BLaER1 treated with 17β-estradiol and CSF1 and Interleukin-3, amounts not matched to agents 10 nM and 100 nM (cell line): ENCODE measurements around the gene UVRAG.
"Not testable (repeated sequence)": the region's sequence is repeated elsewhere in the genome, so short reads cannot be mapped to it uniquely, and the experiment has no call there.

Source experiments
- H3K27ac ChIP-seq, 11 experiments: shearing (Covaris generic); formaldehyde crosslinking; 2 replicates each; pipeline ENCODE4 v1.8.1; 2022
- H3K27me3 ChIP-seq, 11 experiments: shearing (Covaris generic); formaldehyde crosslinking; 2 replicates each; pipeline ENCODE4 v1.8.1; 2022
- H3K36me3 ChIP-seq, 11 experiments: shearing (Covaris generic); formaldehyde crosslinking; 2 replicates each; pipeline ENCODE4 v1.8.1; 2022
- H3K4me1 ChIP-seq, 10 experiments: shearing (Covaris generic); formaldehyde crosslinking; 2 replicates each; pipeline ENCODE4 v1.8.1; 2022
- H3K4me2 ChIP-seq, 11 experiments: shearing (Covaris generic); formaldehyde crosslinking; 2 replicates each; pipeline ENCODE4 v1.8.1; 2022
- H3K4me3 ChIP-seq, 10 experiments: shearing (Covaris generic); formaldehyde crosslinking; 2 replicates each; pipeline ENCODE4 v1.8.1; 2022
- H3K9ac ChIP-seq, 11 experiments: shearing (Covaris generic); formaldehyde crosslinking; 2 replicates each; pipeline ENCODE4 v1.8.1; 2022
- H3K9me3 ChIP-seq, 11 experiments: shearing (Covaris generic); formaldehyde crosslinking; replicated peaks in 1 of 11; 2 replicates each; pipeline ENCODE4 v1.8.1; 2022
- H4K20me1 ChIP-seq, 11 experiments: shearing (Covaris generic); formaldehyde crosslinking; 2 replicates each; pipeline ENCODE4 v1.8.1; 2022
- Cebpa-rat ChIP-seq, 11 experiments: shearing (Covaris generic); IDR thresholded peaks; 2 replicates each; pipeline ENCODE4 v1.8.1; 2022

Gene UVRAG

DNA sequence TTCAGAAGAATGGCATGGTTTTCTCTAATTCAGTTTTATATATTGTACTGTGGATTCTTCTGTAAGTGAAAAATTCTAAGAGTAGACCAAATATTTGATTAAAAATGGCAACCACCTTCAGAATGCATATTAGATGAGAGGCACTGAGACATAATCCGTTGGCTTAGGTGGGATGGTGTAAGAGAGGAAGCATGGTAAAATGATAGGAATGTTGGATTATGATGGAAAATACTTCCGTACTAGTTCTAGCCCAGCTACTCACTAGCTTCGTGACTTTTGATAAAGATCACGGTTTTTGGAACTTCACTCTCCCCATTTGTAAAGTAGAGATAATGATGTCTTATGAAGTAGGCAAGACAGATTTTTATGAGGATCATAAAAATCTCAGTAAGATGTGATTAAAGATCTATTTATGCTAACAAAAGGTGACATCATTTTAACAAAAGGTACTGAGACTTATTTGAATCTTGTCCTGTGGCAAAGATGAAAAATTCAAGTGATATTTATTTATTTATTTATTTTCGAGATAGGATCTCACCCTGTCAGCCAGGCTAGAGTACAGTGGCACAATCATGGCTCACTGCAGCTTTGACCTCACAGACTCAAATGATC is 37.5 kb downstream of the UVRAG start:
- TF ChIP-seq Cebpa-rat (IDR thresholded peaks at IDR 0.05), result no peak
- Histone ChIP-seq H3K4me2 (no peak overlapping the region), H4K20me1 (peaks cover 4 to 38% (median 16%) of the 10 kb centered on the region in 11 experiments; a peak in 10 of 22 replicates), H3K4me1 (peaks cover 0 to 20% (median 14%) of the 10 kb centered on the region in 10 experiments; a peak in 16 of 20 replicates), H3K36me3 (peaks cover 26 to 63% (median 44%) of the 10 kb centered on the region in 11 experiments), H3K9ac (no peak overlapping the region), H3K4me3 (no peak overlapping the region), H3K27ac (no peak overlapping the region), H3K27me3 (no peaks in the 10 kb centered on the region), H3K9me3 (peaks cover 0 to 11% (median 0%) of the 10 kb centered on the region in 11 experiments; a peak in 1 of 22 replicates)

DNA sequence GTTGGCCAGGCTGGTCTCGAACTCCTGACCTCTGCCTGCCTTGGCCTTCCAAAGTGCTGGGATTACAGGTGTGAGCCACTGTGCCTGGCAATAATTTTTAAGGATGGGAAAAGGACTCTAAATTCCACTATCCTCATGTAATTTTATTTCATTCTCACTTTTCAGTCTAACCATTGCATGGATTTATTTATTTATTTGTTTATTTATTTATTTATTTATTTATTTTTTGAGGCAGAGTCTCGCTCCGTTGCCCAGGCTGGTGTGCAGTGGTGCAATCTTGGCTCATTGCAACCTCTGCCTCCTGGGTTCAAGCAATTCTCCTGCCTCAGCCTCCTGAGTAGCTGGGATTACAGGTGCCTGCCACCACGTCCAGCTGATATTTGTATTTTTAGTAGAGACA is 38.6 kb downstream of the UVRAG start:
- H3K9me3 ChIP-seq, result peaks cover 0 to 11% (median 0%) of the 10 kb centered on the region in 11 experiments; a peak in 1 of 22 replicates
- peaks cover 7 to 31% (median 18%) of the 10 kb centered on the region in 10 experiments for H3K4me1 ChIP-seq
- not testable (repeated sequence) for H3K9ac ChIP-seq, H3K4me2 ChIP-seq, H3K27me3 ChIP-seq, H3K4me3 ChIP-seq, H3K27ac ChIP-seq
- peaks cover 26 to 64% (median 46%) of the 10 kb centered on the region in 11 experiments for H3K36me3 ChIP-seq
- peaks cover 4 to 43% (median 16%) of the 10 kb centered on the region in 11 experiments; a peak in 10 of 22 replicates for H4K20me1 ChIP-seq

DNA sequence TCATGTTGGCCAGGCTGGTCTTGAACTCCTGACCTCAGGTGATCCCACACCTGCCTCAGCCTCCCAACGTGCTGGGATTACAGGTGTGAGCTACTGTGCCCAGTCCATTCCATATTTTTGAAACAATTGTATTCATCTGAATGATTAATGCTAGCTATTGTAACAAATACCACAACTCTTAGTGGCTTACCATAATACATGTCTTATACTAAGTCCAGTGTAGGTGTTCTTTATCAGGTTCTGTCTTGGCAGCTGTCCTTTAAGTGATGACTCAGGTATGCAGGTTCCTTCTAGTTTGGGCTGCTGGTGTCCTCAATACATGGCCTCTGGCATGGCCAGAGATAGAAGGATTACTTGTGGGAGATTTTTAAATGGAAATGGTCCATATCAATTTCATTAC is 39.0 kb downstream of the UVRAG start:
- TF ChIP-seq Cebpa-rat (IDR thresholded peaks at IDR 0.05), result no peak
- no peaks in the 10 kb centered on the region for H3K27me3 ChIP-seq
- H3K36me3 ChIP-seq, result peaks cover 26 to 64% (median 46%) of the 10 kb centered on the region in 11 experiments
- H3K9ac ChIP-seq, result no peak overlapping the region
- no peak overlapping the region for H3K27ac ChIP-seq
- peaks cover 10 to 35% (median 21%) of the 10 kb centered on the region in 10 experiments for H3K4me1 ChIP-seq
- peaks cover 4 to 47% (median 16%) of the 10 kb centered on the region in 11 experiments; a peak in 10 of 22 replicates for H4K20me1 ChIP-seq
- H3K9me3 ChIP-seq, result peaks cover 0 to 8% (median 0%) of the 10 kb centered on the region in 11 experiments; a peak in 1 of 22 replicates
- no peak overlapping the region for H3K4me3 ChIP-seq
- no peak overlapping the region for H3K4me2 ChIP-seq

DNA sequence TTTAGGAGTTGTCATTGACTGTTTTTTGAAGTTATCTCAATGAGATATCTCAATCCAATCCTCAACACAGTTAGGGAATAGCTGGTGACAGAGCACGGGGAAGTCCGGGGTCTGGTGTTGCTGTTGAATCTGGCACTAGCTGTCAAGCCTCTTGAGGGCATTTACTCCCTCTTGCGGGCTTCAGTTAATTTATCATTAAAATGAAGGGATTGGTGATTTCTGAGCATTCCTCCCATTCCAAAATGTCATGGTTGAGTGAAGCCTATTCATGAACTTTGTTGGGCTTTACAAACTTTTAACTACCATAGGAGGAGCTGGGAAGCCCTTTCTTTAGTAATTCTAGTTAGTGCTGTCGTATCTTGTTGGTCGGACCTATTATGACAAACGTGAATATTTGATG is 40.2 kb downstream of the UVRAG start:
- Histone ChIP-seq H3K36me3 (peaks cover 26 to 70% (median 47%) of the 10 kb centered on the region in 11 experiments), H3K4me3 (no peak overlapping the region), H3K9me3 (no peaks in the 10 kb centered on the region), H3K4me1 (peaks cover 7 to 33% (median 14%) of the 10 kb centered on the region in 10 experiments), H3K27ac (no peak overlapping the region), H3K9ac (no peak overlapping the region), H3K27me3 (no peaks in the 10 kb centered on the region), H3K4me2 (no peak overlapping the region), H4K20me1 (peaks cover 0 to 43% (median 10%) of the 10 kb centered on the region in 11 experiments; a peak in 9 of 22 replicates)
- TF ChIP-seq Cebpa-rat (IDR thresholded peaks at IDR 0.05), result no peak

DNA sequence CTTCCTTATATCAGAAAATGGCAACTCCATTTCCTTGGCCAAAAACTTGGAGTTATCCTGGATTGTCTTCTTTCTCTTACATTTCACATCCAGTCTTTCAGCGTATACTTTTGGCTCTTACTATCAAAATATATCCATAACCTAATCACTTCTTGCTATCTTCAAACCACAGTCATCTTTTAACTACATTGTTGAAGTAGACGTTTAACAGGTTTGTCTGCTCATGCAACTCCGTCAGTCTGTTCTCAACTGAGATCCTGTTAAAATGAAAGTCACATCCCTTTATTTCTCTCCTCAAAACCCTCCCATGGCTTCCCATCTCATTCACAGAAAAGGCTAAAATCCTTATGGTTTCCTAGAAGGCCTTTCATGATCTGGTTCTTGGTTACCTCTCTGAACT is 41.9 kb downstream of the UVRAG start:
- Histone ChIP-seq H4K20me1 (peaks cover 0 to 30% (median 0%) of the 10 kb centered on the region in 11 experiments; a peak in 6 of 22 replicates), H3K36me3 (peaks cover 30 to 70% (median 45%) of the 10 kb centered on the region in 11 experiments), H3K27ac (no peak overlapping the region), H3K27me3 (no peaks in the 10 kb centered on the region), H3K4me1 (peaks cover 0 to 18% (median 9%) of the 10 kb centered on the region in 10 experiments; a peak in 14 of 20 replicates), H3K4me3 (no peak overlapping the region), H3K9ac (no peak overlapping the region), H3K4me2 (no peak overlapping the region), H3K9me3 (no peaks in the 10 kb centered on the region)
- no peak for TF ChIP-seq Cebpa-rat (IDR thresholded peaks at IDR 0.05)

DNA sequence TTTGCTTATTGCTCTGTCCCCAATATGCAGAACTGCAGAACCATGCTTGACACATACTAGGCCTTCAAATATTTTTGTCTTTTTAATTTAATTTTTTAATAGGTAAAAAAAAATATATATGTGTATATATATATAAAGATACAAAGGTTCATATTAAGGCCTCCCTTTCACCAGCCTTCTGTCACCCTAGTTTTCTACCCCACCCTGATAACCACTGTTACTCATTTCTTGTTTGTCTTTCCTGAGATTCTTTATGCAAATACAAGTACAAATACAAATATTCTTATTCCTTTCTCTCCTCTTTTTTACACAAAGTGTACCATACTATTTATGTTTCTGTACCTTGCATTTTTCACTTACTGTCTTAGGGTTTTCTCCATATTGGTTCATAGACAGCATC is 43.0 kb downstream of the UVRAG start:
- Histone ChIP-seq H3K27me3 (no peaks in the 10 kb centered on the region), H3K27ac (no peak overlapping the region)
- no peak for TF ChIP-seq Cebpa-rat (IDR thresholded peaks at IDR 0.05)

DNA sequence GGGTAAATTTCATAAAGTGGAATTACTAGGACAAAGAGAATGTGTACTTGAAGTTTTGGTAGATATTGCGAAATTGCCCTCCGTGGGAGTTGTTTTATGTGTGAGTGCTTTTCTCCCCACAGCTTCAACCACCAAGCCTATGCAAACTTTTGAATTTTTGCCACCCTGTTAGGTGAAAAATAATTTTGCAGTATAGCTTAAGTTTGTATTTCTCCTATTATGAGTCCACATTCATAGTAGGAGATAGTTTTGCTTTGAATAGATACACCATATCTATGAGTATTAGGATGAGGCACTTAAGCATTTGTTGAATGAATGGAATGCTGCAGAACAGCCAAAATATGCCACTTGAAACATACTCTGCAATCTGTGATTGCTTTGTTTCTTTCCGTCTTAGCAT is 43.6 kb downstream of the UVRAG start:
- peaks cover 26 to 68% (median 44%) of the 10 kb centered on the region in 11 experiments for H3K36me3 ChIP-seq
- H4K20me1 ChIP-seq, result peaks cover 0 to 31% (median 0%) of the 10 kb centered on the region in 11 experiments; a peak in 6 of 22 replicates
- TF ChIP-seq Cebpa-rat (IDR thresholded peaks at IDR 0.05), result peak in 6 of 11 experiments; percentile 44 to 79 (median 69); a peak in 9 of 22 replicates
- peak overlapping the region in 8 of 11 experiments; percentile 13 to 66 (median 42); a peak in 14 of 22 replicates for H3K4me2 ChIP-seq
- peaks cover 0 to 18% (median 9%) of the 10 kb centered on the region in 10 experiments; a peak in 14 of 20 replicates for H3K4me1 ChIP-seq
- H3K9ac ChIP-seq, result no peak overlapping the region
- H3K4me3 ChIP-seq, result no peak overlapping the region
- no peak overlapping the region for H3K27ac ChIP-seq
- H3K9me3 ChIP-seq, result no peaks in the 10 kb centered on the region
- no peaks in the 10 kb centered on the region for H3K27me3 ChIP-seq

More for the DNA sequence above, 43.0 kb downstream of the UVRAG start:
- peaks cover 0 to 18% (median 9%) of the 10 kb centered on the region in 10 experiments; a peak in 14 of 20 replicates for H3K4me1 ChIP-seq
- peak overlapping the region in 7 of 11 experiments; percentile 13 to 66 (median 43); a peak in 10 of 22 replicates for H3K4me2 ChIP-seq
- H4K20me1 ChIP-seq, result peaks cover 0 to 30% (median 0%) of the 10 kb centered on the region in 11 experiments; a peak in 6 of 22 replicates
- peaks cover 29 to 69% (median 44%) of the 10 kb centered on the region in 11 experiments for H3K36me3 ChIP-seq
- H3K4me3 ChIP-seq, result no peak overlapping the region
- H3K9me3 ChIP-seq, result no peaks in the 10 kb centered on the region
- no peak overlapping the region for H3K9ac ChIP-seq

DNA sequence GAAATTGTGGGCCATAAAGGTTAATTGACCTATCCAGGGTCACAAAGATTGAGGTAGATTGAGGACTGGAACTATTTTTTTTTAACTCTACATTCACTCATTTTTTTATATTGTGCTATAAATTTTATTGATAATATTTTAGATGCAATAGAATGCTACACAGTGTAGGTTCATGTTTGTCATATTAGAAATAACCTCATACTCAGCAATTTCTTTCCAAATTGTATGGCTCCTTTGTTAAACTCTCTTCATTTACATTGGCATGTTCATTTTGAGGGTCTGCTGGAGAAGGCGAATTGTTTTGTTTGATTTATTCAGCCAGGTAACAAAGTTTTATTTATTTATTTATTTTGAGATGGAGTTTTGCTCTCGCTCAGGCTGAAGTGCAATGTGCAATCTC is 44.6 kb downstream of the UVRAG start:
- no peak for TF ChIP-seq Cebpa-rat (IDR thresholded peaks at IDR 0.05)
- peaks cover 0 to 18% (median 9%) of the 10 kb centered on the region in 10 experiments; a peak in 14 of 20 replicates for H3K4me1 ChIP-seq
- H3K36me3 ChIP-seq, result peaks cover 17 to 58% (median 35%) of the 10 kb centered on the region in 11 experiments; a peak in 21 of 22 replicates

DNA sequence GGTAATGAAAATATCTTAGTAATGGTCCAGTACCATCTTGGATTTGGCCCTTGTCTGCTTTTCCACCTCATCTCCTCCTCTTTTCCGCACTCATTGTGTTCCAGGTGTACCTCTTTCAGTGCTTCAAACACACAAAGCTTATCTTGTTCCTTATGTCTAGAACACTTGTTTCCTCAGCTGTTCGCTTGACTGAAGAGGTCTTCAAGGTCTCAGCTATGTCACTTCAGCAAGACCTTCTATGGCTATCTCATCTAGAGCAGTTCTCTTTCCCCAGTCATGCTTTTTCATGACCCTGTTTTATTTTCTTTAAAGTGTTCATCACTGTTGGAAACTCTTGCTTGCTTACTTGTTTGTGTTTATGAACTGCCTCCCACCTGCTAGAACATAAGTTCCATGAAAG is 47.4 kb downstream of the UVRAG start:
- TF ChIP-seq Cebpa-rat (IDR thresholded peaks at IDR 0.05), result no peak
- peaks cover 0 to 32% (median 0%) of the 10 kb centered on the region in 11 experiments; a peak in 6 of 22 replicates for H4K20me1 ChIP-seq
- no peak overlapping the region for H3K4me2 ChIP-seq
- H3K27me3 ChIP-seq, result no peaks in the 10 kb centered on the region
- peaks cover 0 to 16% (median 9%) of the 10 kb centered on the region in 10 experiments; a peak in 14 of 20 replicates for H3K4me1 ChIP-seq
- H3K36me3 ChIP-seq, result peaks cover 7 to 43% (median 29%) of the 10 kb centered on the region in 11 experiments; a peak in 20 of 22 replicates
- H3K9me3 ChIP-seq, result no peaks in the 10 kb centered on the region
- no peak overlapping the region for H3K9ac ChIP-seq
- no peak overlapping the region for H3K27ac ChIP-seq
- no peak overlapping the region for H3K4me3 ChIP-seq

More for the DNA sequence above, 44.6 kb downstream of the UVRAG start:
- no peak overlapping the region for H3K9ac ChIP-seq
- no peak overlapping the region for H3K4me3 ChIP-seq
- H4K20me1 ChIP-seq, result peaks cover 0 to 32% (median 0%) of the 10 kb centered on the region in 11 experiments; a peak in 6 of 22 replicates
- no peak overlapping the region for H3K27ac ChIP-seq
- H3K9me3 ChIP-seq, result no peaks in the 10 kb centered on the region
- no peaks in the 10 kb centered on the region for H3K27me3 ChIP-seq
- no peak overlapping the region for H3K4me2 ChIP-seq
